IMR-90 (cell line): ENCODE data around the gene MID1.

Experiments used
- BHLHE40 ChIP-seq: fragments of 150-350 bp; IDR thresholded peaks from 2 replicates; pipeline ENCODE4 v1.6.1; 2016; ENCODE audit warnings: mild to moderate bottlenecking, low read depth, low read length
- CTCF ChIP-seq: conservative IDR thresholded peaks from 2 replicates; pipeline ENCODE4 v1.5.1; 2012; ENCODE audit warnings: mild to moderate bottlenecking, low read depth, low read length, improper control_type of control experiment

- TF ChIP-seq BHLHE40, result no peak
- TF ChIP-seq CTCF, result no peak
Measured at GRCh38 chrX:10611441-10612090, 8.8 kb downstream of the MID1 start.
